Measurements from ENCODE around the gene XPO6. TPM values are rescaled to one million over a fixed set of nuclear protein-coding genes. Genes with fewer than 3 reads are reported as not detected.

XPO6 gene
- total and polyA plus RNA-seq, 4 donors = 27.5 to 50.0 (median 36.0) TPM

DNA sequence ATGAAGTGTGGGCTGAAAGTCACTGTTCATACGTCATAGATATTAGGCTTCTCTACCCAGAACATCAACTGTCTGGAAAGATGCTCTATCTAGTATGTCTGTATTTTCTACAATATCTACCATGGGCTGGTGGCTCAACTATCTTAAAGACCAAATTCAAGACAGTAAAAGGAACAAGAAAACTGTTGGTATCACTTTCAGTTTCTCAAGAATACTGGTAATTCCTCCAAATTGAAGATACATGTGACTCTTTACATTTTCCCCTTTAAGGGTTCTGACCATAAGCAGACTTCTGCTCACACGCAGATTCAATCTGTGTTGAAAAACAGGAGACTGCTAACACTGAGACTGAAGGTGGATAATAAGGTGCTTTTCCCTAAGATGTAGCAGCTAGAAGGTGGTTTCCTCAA, 24.2 kb downstream of the XPO6 start (continued):
- TF ChIP-seq, protein P1, sequence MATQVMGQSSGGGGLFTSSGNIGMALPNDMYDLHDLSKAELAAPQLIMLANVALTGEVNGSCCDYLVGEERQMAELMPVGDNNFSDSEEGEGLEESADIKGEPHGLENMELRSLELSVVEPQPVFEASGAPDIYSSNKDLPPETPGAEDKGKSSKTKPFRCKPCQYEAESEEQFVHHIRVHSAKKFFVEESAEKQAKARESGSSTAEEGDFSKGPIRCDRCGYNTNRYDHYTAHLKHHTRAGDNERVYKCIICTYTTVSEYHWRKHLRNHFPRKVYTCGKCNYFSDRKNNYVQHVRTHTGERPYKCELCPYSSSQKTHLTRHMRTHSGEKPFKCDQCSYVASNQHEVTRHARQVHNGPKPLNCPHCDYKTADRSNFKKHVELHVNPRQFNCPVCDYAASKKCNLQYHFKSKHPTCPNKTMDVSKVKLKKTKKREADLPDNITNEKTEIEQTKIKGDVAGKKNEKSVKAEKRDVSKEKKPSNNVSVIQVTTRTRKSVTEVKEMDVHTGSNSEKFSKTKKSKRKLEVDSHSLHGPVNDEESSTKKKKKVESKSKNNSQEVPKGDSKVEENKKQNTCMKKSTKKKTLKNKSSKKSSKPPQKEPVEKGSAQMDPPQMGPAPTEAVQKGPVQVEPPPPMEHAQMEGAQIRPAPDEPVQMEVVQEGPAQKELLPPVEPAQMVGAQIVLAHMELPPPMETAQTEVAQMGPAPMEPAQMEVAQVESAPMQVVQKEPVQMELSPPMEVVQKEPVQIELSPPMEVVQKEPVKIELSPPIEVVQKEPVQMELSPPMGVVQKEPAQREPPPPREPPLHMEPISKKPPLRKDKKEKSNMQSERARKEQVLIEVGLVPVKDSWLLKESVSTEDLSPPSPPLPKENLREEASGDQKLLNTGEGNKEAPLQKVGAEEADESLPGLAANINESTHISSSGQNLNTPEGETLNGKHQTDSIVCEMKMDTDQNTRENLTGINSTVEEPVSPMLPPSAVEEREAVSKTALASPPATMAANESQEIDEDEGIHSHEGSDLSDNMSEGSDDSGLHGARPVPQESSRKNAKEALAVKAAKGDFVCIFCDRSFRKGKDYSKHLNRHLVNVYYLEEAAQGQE (IDR thresholded peaks at IDR 0.05) = no peak

DNA sequence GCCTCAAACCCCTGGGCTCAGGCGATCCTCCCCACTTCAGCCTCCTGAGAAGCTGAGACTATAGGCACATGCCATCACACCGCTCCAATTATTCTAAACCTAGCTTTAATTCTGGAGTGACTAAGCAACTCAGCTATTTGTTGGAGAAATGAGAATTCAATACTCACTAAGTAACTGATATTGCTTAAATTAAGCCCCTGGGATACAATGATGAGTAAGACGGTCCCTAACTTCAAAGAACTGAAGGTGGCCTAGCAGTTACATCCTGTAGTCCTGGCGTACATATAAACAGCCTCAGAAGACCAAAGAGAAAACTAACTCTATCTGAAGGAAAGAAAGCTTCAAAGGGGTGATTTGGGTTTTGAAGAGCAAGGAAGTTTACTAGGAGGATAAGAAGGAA, 25.0 kb downstream of the XPO6 start:
- H3K4me1 ChIP-seq (ENCODE audit: control insufficient read depth in 4 of 4, insufficient read depth in 4 of 4, low read length in 3 of 4) = peaks cover 0 to 15% (median 3%) of the 10 kb centered on the region in 4 donors
- H3K4me3 ChIP-seq (ENCODE audit: low read depth in 1 of 3, low read length in 3 of 3) = no peak overlapping the region
- H3K27me3 ChIP-seq (ENCODE audit: control insufficient read depth in 4 of 4, insufficient read depth in 4 of 4, low read length in 3 of 4) = no peaks in the 10 kb centered on the region
- no peak for DNase-seq (ENCODE audit: low spot score)
- 94% methylated on average over 4 of the region's 4 CpGs for WGBS
- no peak overlapping the region for H3K9ac ChIP-seq (ENCODE audit: low read depth in 1 of 2, low read length in 2 of 2)
- no peaks in the 10 kb centered on the region for H3K9me3 ChIP-seq (ENCODE audit: control insufficient read depth in 4 of 4, low read length in 3 of 4)
- no peaks in the 10 kb centered on the region for H3K36me3 ChIP-seq (ENCODE audit: control insufficient read depth in 4 of 4, insufficient read depth in 3 of 4, low read depth in 1 of 4, low read length in 3 of 4)
- TF ChIP-seq, protein P1 (IDR thresholded peaks at IDR 0.05) = no peak
- TF ChIP-seq, protein P2, sequence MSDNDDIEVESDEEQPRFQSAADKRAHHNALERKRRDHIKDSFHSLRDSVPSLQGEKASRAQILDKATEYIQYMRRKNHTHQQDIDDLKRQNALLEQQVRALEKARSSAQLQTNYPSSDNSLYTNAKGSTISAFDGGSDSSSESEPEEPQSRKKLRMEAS (IDR thresholded peaks at IDR 0.05) = no peak
- TF ChIP-seq GABPA (IDR thresholded peaks at IDR 0.05 in 1 of 2, conservative IDR thresholded peaks at IDR 0.05 in 1 of 2) (no peak), TAF1 (conservative IDR thresholded peaks at IDR 0.05) (no peak)
- H3K27ac ChIP-seq (ENCODE audit: low read depth in 1 of 2, low read length in 2 of 2) = no peak overlapping the region

DNA sequence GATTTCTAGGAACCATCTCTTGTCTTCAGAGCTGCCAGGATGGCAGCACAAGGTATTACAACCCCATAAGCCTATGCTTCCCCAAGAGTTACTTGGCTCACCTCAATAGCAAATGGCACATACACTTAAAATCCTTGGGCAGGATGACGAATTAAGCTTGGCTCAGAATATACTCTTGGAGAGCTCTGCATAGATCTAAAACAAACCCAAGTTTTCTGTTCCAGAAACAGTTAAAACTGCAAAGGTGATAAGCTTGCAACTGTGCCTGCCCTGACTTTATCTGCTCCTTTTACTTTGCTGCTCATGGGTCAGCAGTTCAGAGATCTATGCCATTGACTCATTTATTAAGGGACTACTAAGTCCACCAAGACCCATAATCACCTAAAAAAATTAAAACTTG, 26.1 kb downstream of the XPO6 start:
- no peak overlapping the region for H3K4me3 ChIP-seq (ENCODE audit: low read depth in 1 of 3, low read length in 3 of 3)
- WGBS = 94% methylated on average over 1 of the region's 1 CpG
- H3K27ac ChIP-seq (ENCODE audit: low read depth in 1 of 2, low read length in 2 of 2) = no peak overlapping the region
- no peaks in the 10 kb centered on the region for H3K36me3 ChIP-seq (ENCODE audit: control insufficient read depth in 4 of 4, insufficient read depth in 3 of 4, low read depth in 1 of 4, low read length in 3 of 4)
- TF ChIP-seq EGR1 (IDR thresholded peaks at IDR 0.05; ENCODE audit: low read depth in 2 of 2) (no peak), RAD21 (IDR thresholded peaks at IDR 0.05) (no peak), NR2F2 (IDR thresholded peaks at IDR 0.05) (no peak), RXRA (IDR thresholded peaks at IDR 0.05) (no peak), FOXA2 (IDR thresholded peaks at IDR 0.05) (no peak)
- TF ChIP-seq, protein P3, sequence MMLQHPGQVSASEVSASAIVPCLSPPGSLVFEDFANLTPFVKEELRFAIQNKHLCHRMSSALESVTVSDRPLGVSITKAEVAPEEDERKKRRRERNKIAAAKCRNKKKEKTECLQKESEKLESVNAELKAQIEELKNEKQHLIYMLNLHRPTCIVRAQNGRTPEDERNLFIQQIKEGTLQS (IDR thresholded peaks at IDR 0.05) = no peak
- TF ChIP-seq, protein P4, sequence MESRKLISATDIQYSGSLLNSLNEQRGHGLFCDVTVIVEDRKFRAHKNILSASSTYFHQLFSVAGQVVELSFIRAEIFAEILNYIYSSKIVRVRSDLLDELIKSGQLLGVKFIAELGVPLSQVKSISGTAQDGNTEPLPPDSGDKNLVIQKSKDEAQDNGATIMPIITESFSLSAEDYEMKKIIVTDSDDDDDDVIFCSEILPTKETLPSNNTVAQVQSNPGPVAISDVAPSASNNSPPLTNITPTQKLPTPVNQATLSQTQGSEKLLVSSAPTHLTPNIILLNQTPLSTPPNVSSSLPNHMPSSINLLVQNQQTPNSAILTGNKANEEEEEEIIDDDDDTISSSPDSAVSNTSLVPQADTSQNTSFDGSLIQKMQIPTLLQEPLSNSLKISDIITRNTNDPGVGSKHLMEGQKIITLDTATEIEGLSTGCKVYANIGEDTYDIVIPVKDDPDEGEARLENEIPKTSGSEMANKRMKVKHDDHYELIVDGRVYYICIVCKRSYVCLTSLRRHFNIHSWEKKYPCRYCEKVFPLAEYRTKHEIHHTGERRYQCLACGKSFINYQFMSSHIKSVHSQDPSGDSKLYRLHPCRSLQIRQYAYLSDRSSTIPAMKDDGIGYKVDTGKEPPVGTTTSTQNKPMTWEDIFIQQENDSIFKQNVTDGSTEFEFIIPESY (IDR thresholded peaks at IDR 0.05) = no peak
- H3K4me1 ChIP-seq (ENCODE audit: control insufficient read depth in 4 of 4, insufficient read depth in 4 of 4, low read length in 3 of 4) = peaks cover 0 to 18% (median 8%) of the 10 kb centered on the region in 4 donors
- no peaks in the 10 kb centered on the region for H3K9me3 ChIP-seq (ENCODE audit: control insufficient read depth in 4 of 4, low read length in 3 of 4)
- DNase-seq (ENCODE audit: low spot score) = no peak
- no peaks in the 10 kb centered on the region for H3K27me3 ChIP-seq (ENCODE audit: control insufficient read depth in 4 of 4, insufficient read depth in 4 of 4, low read length in 3 of 4)
- H3K9ac ChIP-seq (ENCODE audit: low read depth in 1 of 2, low read length in 2 of 2) = no peak overlapping the region
